Retina (tissue), 1 donor: Measurements from ENCODE around the gene KLF7.

Experiments
- DNase-seq: peaks from one replicate; pipeline ENCODE4 v3.0.0-alpha.2; 2016

Gene KLF7

DNA sequence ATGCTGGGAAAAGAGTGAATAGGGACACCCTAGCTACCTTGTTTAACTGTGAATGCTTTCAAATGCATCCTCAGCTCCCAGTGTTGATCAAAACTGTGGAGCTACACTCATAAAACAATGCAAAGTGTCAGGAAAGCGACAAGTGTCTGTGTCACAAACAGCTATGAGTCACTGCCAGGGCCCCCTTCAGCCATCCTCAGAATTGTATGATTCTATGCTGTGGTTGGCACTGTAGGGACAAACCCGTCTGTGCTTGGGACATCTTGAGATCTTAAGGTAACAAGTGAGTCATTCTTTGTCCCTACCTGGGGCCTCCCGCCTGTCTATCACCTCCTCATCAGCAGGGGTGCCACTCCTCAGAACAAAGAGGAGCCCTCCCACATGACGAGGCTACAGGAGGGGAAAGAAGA is 42.4 kb downstream of the KLF7 start:
- peak; percentile 75 for DNase-seq

DNA sequence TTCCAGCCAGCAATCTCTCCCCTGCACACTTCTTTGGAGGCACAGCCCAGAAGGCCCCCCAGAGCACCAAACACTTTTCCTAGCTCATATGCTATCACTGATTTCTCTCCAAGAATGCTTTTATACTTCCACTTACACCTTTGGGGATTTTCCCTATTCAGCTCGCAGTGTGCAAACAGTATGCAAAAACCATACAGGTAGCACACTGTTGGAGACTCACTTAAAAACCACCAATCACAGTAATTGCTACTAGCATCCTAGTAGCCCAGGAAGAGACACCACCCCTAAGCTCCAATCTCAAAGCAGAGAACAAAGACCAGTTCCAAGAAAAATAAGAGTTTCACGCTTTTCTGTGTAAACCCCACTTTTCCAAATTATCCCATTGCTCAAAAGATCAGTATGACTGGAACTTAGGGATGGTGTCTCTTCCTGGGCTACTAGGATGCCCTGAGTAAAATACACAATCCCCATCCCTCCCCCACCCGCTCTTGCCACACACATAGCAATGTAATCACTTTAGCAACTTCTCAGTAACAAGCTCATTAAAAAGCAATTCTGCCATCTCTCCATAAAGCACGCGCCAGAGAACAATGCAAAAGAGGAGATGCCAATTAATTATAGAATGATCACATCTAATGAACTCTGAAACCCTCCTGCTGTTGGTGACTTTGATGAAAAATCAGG is 43.0 kb downstream of the KLF7 start:
- DNase-seq: no peak

DNA sequence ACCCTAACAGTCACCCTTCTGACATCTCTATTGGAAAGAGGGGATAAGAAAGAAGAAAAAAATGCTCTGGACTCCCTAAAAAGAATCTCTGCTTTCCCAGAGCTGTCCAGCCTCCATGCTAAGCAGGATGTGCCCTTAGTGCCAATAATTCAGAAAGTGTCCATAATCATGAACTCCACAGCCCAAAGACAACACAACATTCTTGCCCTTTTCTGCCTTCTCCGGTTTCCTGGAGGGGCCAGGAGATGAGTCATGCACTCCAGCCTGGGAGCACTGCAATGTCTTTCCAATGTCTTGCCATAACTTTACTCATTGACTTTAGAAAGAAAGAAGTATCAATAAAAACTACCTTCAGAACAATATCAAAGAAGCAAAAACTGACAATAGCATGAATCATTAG is 44.0 kb downstream of the KLF7 start:
- no peak for DNase-seq

DNA sequence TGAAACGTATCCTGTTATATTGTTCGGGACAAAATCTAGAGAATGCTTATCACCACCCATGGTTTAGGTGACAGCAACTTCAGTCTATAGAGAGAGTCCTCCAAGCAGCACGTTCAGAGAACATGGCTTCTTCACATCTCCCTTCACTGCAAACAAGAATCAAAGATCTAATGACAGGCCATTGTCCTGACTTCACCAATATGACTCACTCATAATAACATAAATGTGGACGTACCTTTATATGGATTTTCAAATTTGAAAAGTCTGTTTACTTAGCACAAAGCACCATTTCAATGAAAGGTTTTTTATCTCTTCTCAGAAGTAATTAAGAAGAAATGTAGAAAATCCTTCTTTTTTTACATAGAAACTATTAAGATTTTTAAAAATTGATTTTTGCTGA is 46.7 kb downstream of the KLF7 start:
- no peak for DNase-seq

DNA sequence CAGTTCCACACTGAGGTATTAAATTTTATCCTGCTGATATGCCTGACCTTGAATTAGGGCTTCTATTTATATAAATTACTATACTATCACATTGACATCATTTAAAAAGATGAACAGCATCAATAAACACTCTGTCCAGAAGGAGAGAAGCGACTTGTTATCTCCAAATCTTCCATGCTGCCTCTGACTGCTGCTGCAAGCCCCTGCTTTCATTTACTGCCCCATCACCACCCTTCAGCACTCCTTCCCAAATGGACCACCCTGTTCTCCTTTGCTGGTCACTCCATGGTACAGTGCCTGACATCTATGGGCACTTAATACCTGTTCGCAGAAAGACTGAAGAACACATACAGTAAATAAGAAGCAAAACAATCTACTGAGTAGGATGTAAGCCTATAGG is 48.1 kb downstream of the KLF7 start:
- no peak for DNase-seq

DNA sequence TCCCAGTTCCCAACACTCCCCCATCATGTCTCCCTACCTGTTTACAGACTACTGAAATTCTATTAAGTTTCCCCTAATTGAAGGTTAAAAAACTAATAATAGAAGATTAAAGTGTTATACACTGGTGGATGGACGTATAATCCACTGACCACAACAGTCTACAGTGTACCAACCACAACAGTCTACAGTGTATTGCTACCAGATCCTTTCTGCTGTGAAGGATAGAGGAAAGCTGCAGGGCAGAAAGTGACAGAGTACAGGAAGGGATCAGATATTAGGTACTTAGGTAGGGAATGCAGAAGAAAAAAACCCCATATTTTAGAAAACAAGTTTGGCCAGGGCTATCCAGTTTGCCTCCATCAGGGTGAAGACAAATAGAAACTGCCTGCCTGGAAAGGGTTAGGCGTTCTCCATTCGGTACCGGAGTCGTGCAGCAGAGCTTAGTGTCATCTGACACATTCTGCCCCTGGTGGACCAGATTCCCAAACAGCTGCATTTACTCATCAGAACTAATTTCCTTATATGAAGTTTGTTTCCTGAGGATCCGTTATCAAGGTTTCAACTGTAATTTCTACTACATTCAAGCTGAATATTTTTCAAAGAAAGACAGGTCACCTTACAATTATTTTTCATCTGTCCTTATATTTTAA is 49.9 kb downstream of the KLF7 start:
- no peak for DNase-seq

DNA sequence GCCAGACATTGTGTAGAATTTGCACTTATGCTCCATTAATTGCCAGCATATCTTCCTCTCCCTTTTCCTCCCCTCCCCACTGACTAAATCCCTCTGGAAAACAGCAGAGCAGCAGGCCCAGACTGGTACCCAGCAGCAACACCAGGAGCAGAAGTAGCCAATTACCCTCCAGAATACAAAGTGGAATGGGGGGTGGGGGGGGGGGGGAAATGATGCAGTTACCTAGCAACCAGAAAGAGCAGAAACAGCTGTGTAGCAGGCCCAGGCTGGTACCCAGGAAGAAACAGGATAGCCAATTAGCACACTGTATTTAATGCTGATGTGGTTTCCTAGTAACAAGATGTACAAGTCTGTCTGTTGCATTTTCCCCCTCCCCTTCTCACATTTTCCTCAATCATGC is 52.3 kb downstream of the KLF7 start:
- DNase-seq: peak; percentile 66

DNA sequence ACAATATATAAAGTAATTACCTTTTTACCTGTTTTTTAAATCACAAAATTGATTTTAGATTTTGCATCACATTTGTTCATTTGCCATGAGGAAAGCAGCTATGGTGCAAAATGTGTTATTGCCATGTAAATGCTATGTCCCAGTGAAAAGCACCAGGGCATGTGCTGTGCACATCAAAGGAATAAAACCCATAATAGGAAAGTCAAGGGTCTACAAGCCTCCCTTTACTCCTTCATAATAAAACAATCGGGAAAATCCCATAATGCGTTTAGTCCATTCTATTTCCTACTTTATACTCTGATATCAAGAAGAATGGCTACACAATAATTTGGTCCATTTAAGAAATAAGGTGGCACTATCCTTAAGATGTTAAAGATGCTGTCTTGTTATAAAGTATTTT is 53.0 kb downstream of the KLF7 start:
- no peak for DNase-seq

DNA sequence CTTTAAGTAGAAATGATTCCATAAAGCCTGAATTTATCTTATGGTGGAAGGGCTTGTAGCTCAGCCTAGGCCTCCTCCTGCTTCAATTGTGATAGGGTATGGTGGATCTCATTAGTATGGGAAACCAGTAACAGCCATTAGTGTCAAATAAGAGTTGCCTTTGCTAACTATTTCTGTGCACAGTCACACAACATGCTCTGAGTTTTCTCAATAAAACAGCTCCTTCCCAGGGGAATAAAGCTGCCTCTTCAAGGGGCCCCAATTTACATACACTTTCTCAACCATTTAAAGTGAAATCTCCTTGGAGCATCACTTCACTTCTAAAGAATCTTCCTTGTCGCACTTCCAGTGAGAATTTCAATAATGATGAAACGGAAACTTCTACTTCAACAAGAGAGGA is 53.4 kb downstream of the KLF7 start:
- no peak for DNase-seq

DNA sequence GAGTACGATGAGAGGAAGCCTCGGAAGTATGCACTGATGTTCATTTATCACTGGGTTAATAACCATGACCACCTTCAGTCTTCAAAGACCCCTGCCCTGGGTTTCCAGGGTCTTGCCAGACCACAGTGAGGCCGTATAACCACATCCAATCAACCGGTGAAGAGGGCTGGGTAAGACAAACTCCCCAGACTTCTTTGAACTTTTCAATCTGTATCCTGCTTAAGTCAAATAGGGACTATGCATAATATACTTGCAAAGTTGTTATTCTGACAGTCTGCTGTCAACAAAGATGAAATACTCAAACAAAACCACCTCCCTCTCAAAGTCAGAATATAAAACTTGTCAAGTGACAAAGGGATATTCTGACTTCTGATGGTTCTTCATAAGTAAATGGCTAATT is 54.0 kb downstream of the KLF7 start:
- no peak for DNase-seq

DNA sequence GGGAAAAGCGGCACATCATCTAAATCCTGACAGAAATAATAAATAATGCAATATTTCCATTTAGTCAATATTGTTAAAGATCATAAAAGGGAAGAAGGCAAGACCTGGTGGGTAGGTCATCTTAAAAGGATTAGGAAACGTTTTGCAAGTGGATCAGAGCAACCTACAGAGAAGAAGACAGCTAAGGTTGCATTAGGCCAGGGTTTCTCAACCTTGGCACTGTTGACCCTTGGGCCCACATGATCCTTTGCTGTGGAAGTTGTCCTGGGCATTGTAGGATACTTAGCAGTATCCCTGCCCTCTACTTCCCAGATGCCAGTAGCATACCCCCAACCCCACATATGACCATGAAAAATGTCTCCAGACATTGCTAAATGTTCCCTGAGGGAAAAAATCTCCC is 55.0 kb downstream of the KLF7 start:
- no peak for DNase-seq

DNA sequence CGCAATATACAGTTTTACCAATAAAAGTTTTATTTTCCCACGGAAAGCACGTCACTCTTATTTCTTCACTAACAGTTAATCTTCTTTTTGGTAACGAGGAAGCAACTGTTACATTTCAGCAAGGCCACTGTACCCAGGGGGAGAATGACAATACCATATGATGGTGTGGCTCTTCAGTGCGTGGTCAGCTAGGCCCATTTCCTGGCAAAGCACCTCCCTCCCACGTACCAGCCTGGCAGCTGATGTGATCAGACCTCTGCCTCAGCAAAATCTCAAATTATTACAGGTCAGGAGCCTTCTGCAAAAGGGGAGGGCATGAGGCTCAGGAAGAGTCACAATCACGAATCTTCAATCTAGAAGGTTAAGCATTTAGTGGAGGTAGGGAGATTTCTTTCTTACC is 55.4 kb downstream of the KLF7 start:
- DNase-seq: no peak

DNA sequence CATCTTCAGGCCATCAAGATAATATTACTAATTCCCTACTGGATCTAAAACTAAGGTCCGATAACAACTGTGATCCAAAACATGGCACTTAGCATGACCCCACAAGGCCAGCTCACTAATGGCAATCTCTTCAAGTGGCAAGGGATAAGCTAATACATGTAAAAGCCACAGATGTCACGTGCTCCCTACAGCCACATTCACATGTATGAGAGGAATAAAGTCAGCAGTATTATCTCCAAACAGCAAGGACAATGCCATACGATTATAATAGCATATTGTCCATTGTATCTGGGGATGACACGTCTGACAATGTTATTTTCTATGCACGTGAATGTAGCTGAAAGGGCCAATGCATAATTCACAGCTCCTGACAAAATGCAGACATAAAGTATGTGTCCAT is 56.0 kb downstream of the KLF7 start:
- DNase-seq: no peak

DNA sequence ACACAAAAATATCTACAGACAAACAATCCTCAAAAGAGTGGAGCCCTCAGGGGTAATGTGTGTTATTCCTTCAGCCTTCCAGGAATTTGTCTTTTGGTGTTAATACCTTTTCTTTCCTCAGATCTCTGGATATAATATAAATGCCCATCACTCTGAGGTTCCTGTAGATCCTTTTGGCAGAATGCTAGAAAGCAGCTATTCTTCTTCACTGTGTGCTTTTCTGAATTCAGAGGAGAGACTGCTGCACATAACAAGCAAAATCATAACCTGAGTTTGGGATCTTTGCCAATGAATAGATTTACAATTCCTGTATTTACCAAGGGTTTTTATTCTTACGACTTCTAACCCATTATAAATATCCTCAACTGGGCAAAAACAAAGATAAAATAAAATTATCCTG is 57.3 kb downstream of the KLF7 start:
- no peak for DNase-seq

DNA sequence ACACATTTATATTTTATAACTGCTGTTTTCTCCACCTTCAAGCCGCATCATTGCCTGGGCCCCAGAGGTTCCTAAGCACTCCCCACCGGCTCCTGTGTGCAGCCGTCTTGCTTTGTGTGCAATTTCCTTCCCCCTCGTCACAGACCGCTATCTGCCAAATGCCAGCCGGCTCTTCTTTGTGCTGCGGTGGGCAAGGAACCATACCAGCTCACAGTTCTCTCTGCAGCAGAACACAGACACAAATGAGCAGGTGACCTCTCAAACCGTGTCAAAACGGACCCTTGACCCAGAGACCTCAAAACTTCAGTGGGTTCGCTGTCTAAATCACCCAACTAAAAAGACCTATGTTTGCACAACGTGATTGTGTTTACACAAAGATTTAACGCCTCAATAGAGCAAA is 58.2 kb downstream of the KLF7 start:
- DNase-seq: peak; percentile 61

DNA sequence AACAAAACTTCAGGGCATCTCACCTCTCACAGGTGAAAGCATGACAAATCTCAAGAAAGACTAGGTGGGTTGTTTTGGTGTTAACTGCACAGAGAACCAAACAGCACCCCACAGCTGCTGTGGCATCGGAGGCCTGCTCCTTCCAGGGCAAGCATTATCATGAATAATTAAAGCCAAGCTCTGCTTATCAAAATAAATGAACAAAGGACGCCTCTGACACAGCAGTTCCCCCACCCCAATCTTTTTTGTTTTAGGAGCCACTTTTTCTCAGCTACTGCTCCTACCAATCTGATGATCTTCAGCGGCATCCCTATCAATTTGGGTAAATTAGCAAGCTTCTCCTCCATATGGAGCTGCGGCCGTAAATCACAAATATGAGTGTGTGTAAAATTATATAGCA is 58.6 kb downstream of the KLF7 start:
- no peak for DNase-seq

DNA sequence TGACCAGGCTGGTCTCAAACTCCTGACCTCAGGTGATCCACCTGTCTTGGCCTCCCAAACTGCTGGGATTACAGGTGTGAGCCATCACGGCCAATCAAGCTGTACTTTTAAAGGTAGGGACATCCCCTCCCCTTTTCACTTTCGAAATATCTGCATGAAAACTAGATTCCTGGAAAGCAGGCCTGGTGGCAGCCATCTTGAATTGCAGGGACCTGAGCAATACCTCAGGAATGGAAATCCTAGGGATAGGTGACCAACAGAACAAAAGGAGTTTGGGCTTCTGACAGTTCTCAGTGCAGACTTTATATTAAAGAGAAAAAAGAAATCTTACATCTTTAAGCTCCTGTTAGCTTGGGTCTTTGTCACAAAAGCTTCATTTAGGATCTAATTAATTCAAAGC is 62.6 kb downstream of the KLF7 start:
- DNase-seq: no peak

DNA sequence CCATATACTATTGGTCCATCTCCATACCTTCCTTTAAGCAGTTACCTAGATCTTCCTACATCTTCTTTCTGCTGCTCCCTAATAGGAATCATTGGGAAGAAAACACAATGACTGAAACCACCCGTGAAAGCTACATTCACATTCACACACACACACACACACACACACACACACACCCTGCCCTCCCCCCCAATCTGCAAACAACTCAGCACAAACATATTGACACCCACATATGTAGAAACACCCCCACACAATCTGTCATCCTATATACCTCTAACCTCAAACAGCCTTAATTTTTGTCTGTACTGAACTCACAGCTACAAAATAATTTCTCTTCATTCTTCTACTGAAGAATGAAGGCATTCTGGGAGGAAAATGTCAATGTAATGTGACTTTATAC is 63.8 kb downstream of the KLF7 start:
- no peak for DNase-seq

DNA sequence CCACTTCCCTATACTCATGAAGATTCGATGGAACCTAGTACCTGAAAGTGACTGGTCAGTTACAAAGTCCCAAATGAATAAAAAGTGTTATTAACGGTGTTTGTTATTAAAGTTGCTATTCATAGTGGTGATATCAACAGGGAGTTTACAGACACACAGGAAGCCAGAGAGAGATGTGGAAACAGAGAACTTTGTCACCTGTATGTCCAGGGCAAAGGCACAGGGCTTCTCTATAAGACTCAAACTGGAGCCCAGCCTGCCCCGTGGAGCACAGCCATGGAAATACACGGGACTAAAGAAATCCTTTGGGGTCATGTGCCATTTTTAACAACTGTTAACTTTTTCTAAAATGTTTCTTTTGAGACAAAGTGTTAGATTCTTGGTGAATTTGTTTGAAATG is 68.5 kb downstream of the KLF7 start:
- no peak for DNase-seq

DNA sequence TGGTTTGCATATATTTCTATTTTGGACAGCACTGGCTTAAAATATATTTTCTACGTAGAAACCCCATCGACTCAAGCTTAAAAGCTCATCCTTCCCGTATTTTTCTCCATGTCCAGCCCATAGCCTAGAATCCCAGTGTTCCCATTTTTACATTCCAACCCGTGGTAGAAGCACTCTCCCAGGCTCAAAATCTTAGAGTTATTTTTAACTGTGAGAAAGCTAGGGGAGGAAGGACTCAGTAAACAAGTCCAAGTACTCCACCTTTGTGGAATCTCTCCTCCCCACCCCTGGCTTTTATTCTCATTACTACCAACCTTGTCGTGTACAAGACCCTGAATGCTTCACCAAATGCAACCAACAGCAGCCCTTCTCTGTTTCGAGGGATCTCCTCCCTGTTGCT is 69.8 kb downstream of the KLF7 start:
- no peak for DNase-seq

DNA sequence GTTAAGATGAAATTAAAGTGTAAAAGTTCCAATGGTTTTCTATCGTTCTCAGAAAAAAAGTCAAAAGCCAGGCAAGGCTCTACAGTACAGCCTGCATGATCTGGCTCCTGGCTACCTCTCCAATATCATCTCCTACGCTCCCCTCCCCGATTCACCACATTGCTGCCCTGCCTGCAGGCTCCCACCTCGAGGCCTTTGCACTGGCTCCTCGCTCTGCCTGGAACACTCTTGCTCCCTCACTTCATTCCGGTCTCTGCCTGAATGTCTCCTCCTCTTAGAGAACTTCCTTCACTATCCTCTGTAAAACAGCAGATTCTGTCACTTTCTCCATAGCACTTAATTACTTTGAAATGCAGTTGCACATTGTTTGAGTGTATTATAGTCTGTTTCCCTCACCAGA is 72.5 kb downstream of the KLF7 start:
- no peak for DNase-seq

DNA sequence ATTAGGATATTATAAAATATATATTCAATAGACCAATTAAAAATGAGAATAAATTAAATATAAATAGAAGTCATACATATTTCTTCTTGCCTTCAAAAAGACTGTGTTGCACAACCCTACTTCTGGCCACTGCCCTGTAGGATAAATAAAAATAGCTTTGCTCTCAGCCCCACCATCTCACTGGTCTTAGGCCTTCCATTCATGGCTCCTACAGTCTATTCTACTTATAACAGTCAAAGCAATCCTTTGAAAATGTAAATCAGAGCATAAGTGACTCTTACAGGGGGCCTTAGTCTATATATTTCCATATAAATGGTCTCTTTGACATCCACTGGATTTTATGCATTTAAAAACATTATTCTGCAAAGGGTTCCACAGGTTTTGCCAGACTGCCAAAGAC is 72.9 kb downstream of the KLF7 start:
- no peak for DNase-seq

DNA sequence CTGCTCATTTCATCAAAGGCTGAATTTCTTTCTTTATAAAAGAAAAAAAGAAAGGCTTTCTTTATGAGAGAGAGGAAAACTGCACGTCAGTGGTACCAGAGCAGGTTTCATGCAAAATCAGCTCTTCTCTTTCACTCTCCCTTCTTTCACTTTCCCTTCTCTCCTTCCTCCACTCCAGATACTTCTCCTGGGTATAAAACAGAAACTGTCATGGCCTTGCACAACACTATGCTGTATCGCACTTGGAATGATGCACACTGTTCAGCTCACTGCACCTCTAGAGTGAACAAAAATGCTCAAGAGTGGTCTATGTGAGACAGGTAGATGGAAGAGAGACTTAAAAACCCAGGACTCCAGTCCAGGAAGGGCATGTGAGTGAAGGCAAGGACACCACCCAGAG is 73.8 kb downstream of the KLF7 start:
- DNase-seq: no peak

DNA sequence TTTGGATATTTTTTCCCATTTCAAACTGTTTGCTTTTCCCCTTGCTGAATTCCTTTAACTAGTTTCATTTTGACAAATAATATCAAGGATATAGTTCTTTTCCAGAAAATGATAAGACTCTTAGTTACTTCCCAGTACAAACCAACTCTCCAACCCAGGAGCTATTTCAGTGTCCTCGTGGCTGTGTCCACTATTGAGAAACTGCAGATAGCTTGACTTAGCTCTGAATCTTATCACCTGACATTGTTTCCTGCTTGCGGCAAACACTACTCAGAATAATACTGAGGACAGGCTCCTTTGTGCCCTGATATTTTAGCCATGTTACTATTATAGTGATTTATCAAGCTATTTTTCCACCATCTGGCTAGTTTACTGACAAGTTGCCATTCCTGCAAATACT is 74.6 kb downstream of the KLF7 start:
- DNase-seq: no peak

DNA sequence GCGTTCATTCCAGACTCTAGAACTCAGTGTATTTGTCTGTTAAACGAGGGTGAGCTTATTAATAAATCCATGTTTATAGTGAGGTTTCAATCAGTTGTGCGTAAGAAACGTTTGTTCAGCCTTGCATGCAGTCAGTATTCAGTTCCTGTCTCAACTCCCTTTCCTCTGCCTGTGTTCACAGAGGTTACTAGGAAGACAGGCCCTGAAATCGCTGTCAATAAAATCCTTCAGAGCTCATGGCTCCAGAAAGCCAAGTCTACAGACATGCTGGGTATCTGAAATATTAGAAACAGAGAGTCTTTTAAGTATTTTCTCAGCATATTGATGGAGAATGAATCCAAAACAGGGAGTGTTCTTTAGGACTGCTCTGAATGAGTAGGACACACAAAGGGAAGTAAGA is 75.4 kb downstream of the KLF7 start:
- no peak for DNase-seq
